Natural killer cell (primary cell): ENCODE data around the gene TBX22. TPM values are rescaled to one million over a fixed set of nuclear protein-coding genes. Genes with fewer than 3 reads are reported as not detected.

Source experiments
- ATAC-seq, 3 donors: fragments of 150-1000 bp in 2 of 3; fragments of 200-7000 bp in 1 of 3; cut with Tn5 transposase; 1 replicate in 1 of 3; 2 replicates in 2 of 3; pipeline ENCODE4 v1.10.0; 2021; ENCODE audit warnings: mild to moderate bottlenecking in 2 of 3, moderate library complexity in 2 of 3
- DNase-seq, 2 donors: peaks; one replicate each; pipeline versions ENCODE4 v3.0.0 to v3.0.0-alpha.2; 2013 to 2021; ENCODE audit warnings: mixed read lengths in 1 of 2
- H3K27ac ChIP-seq: one replicate; pipeline ENCODE4 v1.5.1; 2013; ENCODE audit warnings: mild to moderate bottlenecking, low read length
- H3K27me3 ChIP-seq: one replicate; pipeline ENCODE4 v1.6.1; 2013; ENCODE audit warnings: low read length; ENCODE audit not compliant: control insufficient read depth, insufficient read depth
- H3K36me3 ChIP-seq: one replicate; pipeline ENCODE4 v1.6.1; 2013; ENCODE audit warnings: low read length; ENCODE audit not compliant: control insufficient read depth, insufficient read depth
- H3K4me1 ChIP-seq: one replicate; pipeline ENCODE4 v1.6.1; 2013; ENCODE audit warnings: low read length; ENCODE audit not compliant: control insufficient read depth, insufficient read depth
- H3K4me3 ChIP-seq: one replicate; pipeline ENCODE4 v1.5.1; 2013; ENCODE audit warnings: low read length
- H3K9me3 ChIP-seq: one replicate; pipeline ENCODE4 v1.6.1; 2013; ENCODE audit warnings: low read length; ENCODE audit not compliant: control insufficient read depth, insufficient read depth
- H3K27ac Mint-ChIP-seq, 2 donors: one replicate each; pipeline ENCODE4 v1.8.0; 2022; ENCODE audit warnings: mild to moderate bottlenecking in 2 of 2, mixed read lengths in 2 of 2, moderate library complexity in 1 of 2
- H3K27me3 Mint-ChIP-seq, 2 donors: one replicate each; pipeline ENCODE4 v1.8.0; 2022; ENCODE audit warnings: low read depth in 2 of 2, mixed read lengths in 2 of 2
- H3K36me3 Mint-ChIP-seq: one replicate; pipeline ENCODE4 v1.8.0; 2022; ENCODE audit warnings: mixed read lengths
- H3K4me1 Mint-ChIP-seq, 2 donors: one replicate each; pipeline ENCODE4 v1.8.0; 2022; ENCODE audit warnings: mixed read lengths in 2 of 2
- H3K4me3 Mint-ChIP-seq: one replicate; pipeline ENCODE4 v1.8.0; 2022; ENCODE audit warnings: mild to moderate bottlenecking, moderate library complexity, mixed read lengths
- H3K9me3 Mint-ChIP-seq, 2 donors: one replicate each; pipeline ENCODE4 v1.8.0; 2022; ENCODE audit warnings: mixed read lengths in 2 of 2
- CTCF ChIP-seq: fragments of 200-600 bp; IDR thresholded peaks from one replicate; pipeline ENCODE4 v1.8.0; 2022; ENCODE audit warnings: antibody characterized with exemption
- WGBS: methylation state at CpG from one replicate; pipeline ENCODE4 v1.1.7; 2013; ENCODE audit warnings: missing lambda C conversion rate; ENCODE audit not compliant: insufficient coverage; 5-methylcytosine and 5-hydroxymethylcytosine counted together
- intact Hi-C: fragments of 100-400 bp; cut with micrococcal nuclease; formaldehyde crosslinking; loops from one replicate; pipeline ENCODE4 v1.14.2; 2022
- total RNA-seq, 4 donors: library from RNA; stranded (reverse); fragments of 120-200 nt in 1 of 4; gene quantifications; one replicate each; pipeline versions ENCODE4 v1.2.3 to v1.2.4, GENCODE V29; 2013 to 2022

The TBX22 gene, protein sequence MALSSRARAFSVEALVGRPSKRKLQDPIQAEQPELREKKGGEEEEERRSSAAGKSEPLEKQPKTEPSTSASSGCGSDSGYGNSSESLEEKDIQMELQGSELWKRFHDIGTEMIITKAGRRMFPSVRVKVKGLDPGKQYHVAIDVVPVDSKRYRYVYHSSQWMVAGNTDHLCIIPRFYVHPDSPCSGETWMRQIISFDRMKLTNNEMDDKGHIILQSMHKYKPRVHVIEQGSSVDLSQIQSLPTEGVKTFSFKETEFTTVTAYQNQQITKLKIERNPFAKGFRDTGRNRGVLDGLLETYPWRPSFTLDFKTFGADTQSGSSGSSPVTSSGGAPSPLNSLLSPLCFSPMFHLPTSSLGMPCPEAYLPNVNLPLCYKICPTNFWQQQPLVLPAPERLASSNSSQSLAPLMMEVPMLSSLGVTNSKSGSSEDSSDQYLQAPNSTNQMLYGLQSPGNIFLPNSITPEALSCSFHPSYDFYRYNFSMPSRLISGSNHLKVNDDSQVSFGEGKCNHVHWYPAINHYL
- total RNA-seq = not detected
- not detected for total RNA-seq (2013)

DNA sequence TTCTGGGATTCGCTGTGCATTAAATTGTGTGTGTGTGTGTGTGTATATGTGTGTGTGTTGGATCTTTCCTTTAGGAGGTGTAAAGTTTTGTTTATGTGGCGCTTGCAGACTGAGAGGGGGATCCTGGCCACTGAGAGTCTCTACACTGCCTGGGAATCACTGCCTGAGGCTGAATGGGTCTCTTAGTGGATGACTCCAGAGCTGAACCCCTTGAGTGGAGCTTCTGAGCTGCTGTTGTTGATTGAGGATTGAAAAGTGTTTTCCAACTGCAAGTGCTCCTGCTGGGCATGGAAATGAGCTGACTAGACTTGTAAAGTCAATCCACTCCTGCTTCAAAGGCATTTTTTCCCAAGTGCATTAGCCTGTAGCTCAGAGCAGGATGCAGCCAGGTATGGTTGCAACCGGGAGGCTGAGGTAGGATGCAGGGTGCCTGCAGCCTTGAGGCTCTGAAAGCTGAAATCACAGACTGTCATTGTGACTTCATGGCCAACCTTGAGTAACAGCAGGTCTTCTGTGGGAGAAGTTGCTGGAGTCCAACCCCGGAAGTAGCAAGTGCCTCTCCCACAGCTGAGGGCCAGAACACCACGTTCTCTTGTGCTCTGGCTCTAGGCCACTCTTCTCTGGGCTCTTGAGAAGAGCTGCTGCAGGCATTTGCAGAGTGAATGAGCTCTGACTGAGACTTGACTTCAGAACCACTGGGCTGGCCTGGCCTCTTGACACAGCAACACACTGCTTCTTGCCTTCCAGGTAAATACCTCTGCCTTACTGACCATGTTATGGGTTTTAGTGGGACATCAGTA lies at the start of gene TBX22:
TBX22 (plus strand) TSS at position 613 of the 800 bp plus-strand sequence. CDS start 7,517 bp downstream, outside the sequence.
- intact Hi-C loops = no loop called here
- Mint-ChIP-seq H3K27ac (no peak within 1 kb of the TSS), H3K9me3 (peaks cover 3 to 11% of the 10 kb centered on the region in 2 donors), H3K36me3 (peaks cover 6% of the 10 kb centered on the region), H3K4me3 (no peak within 1 kb of the TSS), H3K27me3 (peaks cover 0 to 5% of the 10 kb centered on the region in 2 donors), H3K4me1 (no peaks in the 10 kb centered on the region)
- no peak for TF ChIP-seq CTCF
- Histone ChIP-seq H3K27me3 (no peaks in the 10 kb centered on the region), H3K9me3 (no peaks in the 10 kb centered on the region), H3K4me1 (no peaks in the 10 kb centered on the region), H3K36me3 (no peaks in the 10 kb centered on the region), H3K4me3 (no peak within 1 kb of the TSS), H3K27ac (no peak within 1 kb of the TSS)
- DNase-seq = no peak
- 47% methylated on average over 5 of the region's 5 CpGs for WGBS
- ATAC-seq = no peak

DNA sequence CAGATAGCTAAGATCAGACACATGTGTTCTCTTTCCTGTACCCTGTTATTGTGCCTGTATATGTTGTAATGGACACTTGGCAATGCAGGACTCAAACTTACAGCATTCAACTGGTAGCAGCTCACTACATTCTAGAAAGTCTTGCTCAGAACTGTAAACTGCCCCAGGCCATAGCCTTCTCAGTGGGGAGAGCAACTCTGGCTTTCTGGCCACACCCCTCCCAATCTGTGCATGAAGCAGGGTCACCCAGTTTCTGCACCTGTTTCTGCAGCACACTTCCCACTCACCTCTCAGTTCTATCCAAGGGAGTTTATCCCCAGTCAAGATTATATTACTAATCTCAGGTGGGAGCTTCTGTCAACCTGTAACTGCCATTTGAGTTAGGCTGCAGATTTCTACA lies 38.9 kb upstream of the TBX22 start:
- Mint-ChIP-seq H3K27me3 (no peaks in the 10 kb centered on the region), H3K9me3 (peaks cover 2 to 7% of the 10 kb centered on the region in 2 donors), H3K27ac (no peak overlapping the region), H3K36me3 (no peaks in the 10 kb centered on the region), H3K4me1 (no peaks in the 10 kb centered on the region), H3K4me3 (no peak overlapping the region)
- Histone ChIP-seq H3K27ac (no peak overlapping the region), H3K4me1 (no peaks in the 10 kb centered on the region), H3K36me3 (no peaks in the 10 kb centered on the region), H3K4me3 (no peak overlapping the region), H3K27me3 (no peaks in the 10 kb centered on the region), H3K9me3 (no peaks in the 10 kb centered on the region)
- intact Hi-C loops = no loop called here
- TF ChIP-seq CTCF = no peak
- DNase-seq (no peak), ATAC-seq (no peak)

DNA sequence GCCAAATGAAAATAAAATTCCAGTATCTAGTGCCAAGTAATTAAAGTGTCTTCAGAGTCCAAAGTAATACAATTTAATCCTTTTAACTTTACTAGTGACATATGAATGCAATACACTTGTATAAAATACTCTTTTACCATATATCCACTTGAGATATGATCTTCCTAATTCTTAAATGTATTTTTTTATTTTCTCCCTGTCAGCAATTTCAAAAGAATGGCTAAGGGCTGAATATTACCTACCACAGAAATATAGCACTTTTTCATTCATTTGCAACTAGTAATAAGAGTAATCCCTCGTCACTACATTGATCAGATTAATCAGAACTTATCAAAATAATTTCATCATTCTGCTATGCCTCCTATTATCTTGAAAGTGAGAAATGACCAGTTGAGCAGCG lies 10.1 kb upstream of the TBX22 start:
- no peaks in the 10 kb centered on the region for H3K27me3 ChIP-seq
- 64% methylated on average over 1 of the region's 2 CpGs for WGBS
- Mint-ChIP-seq H3K9me3 (peaks cover 2 to 4% of the 10 kb centered on the region in 2 donors), H3K4me1 (no peaks in the 10 kb centered on the region), H3K27me3 (no peaks in the 10 kb centered on the region), H3K36me3 (no peaks in the 10 kb centered on the region), H3K27ac (no peak overlapping the region), H3K4me3 (no peak overlapping the region)
- no peaks in the 10 kb centered on the region for H3K9me3 ChIP-seq
- DNase-seq (no peak), ATAC-seq (no peak)
- H3K36me3 ChIP-seq = no peaks in the 10 kb centered on the region
- intact Hi-C loops = no loop called here
- H3K27ac ChIP-seq = no peak overlapping the region
- no peak for TF ChIP-seq CTCF
- H3K4me3 ChIP-seq = no peak overlapping the region
- no peaks in the 10 kb centered on the region for H3K4me1 ChIP-seq
